Coronary artery (tissue), 2 donors: ENCODE results near the gene MGAT5.

ENCODE experiments used
- DNase-seq: peaks from one replicate; pipeline ENCODE4 v3.0.0-alpha.2; 2017; ENCODE audit warnings: low spot score
- H3K27ac ChIP-seq, 2 donors: fragments of 200-600 bp; sonication (generic); one replicate each; pipeline ENCODE4 v1.5.1; 2016 to 2019
- H3K4me3 ChIP-seq: fragments of 200-600 bp; sonication (generic); 2 replicates; pipeline ENCODE4 v1.5.1; 2016; ENCODE audit warnings: mild to moderate bottlenecking, moderate library complexity
- TF ChIP-seq, protein P1 (sequence below): fragments of 200-600 bp; sonication (generic); IDR thresholded peaks from one replicate; pipeline ENCODE4 v1.5.1; 2019; ENCODE audit warnings: antibody characterized with exemption

The MGAT5 gene

DNA sequence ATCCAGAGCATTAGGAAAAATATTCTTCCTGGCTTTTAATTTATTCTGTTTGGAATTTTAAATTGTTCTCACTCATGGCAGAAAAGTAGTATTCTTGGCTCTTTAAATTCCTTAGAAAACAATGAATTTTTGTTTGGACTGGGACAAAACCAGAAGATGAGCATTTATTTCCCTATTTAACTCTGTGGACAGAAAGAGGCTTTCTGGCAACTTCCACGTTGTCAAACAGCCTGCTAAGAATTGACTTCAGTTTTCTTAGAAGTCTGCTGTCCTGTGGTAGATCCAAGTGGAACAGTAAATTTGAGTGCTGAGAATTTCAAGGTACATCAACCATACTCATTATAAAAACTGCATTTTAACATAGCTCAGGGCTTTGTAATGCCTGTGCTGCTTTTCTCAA is 83.8 kb downstream of the MGAT5 start:
- TF ChIP-seq, protein P1, sequence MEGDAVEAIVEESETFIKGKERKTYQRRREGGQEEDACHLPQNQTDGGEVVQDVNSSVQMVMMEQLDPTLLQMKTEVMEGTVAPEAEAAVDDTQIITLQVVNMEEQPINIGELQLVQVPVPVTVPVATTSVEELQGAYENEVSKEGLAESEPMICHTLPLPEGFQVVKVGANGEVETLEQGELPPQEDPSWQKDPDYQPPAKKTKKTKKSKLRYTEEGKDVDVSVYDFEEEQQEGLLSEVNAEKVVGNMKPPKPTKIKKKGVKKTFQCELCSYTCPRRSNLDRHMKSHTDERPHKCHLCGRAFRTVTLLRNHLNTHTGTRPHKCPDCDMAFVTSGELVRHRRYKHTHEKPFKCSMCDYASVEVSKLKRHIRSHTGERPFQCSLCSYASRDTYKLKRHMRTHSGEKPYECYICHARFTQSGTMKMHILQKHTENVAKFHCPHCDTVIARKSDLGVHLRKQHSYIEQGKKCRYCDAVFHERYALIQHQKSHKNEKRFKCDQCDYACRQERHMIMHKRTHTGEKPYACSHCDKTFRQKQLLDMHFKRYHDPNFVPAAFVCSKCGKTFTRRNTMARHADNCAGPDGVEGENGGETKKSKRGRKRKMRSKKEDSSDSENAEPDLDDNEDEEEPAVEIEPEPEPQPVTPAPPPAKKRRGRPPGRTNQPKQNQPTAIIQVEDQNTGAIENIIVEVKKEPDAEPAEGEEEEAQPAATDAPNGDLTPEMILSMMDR = no peak
- H3K27ac ChIP-seq = peak overlapping the region in 1 of 2 donors; percentile 13
- no peak for DNase-seq
- no peak overlapping the region for H3K4me3 ChIP-seq

DNA sequence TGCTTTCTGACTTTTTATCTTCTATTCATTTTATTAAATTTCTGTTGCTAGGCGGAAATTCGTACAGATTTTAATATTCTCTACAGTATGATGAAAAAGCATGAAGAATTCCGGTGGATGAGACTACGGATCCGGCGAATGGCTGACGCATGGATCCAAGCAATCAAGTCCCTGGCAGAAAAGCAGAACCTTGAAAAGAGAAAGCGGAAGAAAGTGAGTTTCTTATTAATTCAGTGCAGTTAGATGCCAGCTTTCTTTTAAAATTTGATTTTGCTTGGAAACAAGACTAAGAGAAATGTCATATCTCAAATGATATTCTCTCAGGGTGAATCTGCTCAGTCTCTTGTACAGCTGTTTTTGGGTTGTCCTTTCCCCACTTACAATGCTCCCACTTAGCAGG is 84.3 kb downstream of the MGAT5 start:
- DNase-seq = no peak
- Histone ChIP-seq H3K27ac (peak overlapping the region in 1 of 2 donors; percentile 46), H3K4me3 (no peak overlapping the region)
- TF ChIP-seq, protein P1 = no peak

DNA sequence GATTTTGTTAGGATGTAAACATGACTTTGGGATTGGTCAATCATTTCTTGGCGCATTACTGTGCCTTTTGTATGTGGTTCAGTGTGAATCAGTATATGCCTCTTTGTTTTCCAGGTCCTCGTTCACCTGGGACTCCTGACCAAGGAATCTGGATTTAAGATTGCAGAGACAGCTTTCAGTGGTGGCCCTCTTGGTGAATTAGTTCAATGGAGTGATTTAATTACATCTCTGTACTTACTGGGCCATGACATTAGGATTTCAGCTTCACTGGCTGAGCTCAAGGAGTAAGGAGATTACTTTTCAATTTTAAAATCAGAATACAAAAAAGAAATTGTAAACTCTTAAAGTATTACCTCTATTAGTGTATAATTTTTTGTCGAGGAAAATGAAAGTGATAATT is 87.6 kb downstream of the MGAT5 start:
- TF ChIP-seq, protein P1 = no peak
- Histone ChIP-seq H3K27ac (no peak overlapping the region), H3K4me3 (no peak overlapping the region)
- DNase-seq = no peak

- Histone ChIP-seq H3K27ac (no peak overlapping the region), H3K4me3 (no peak overlapping the region)
- DNase-seq = no peak
- TF ChIP-seq, protein P1 = no peak
Measured at GRCh38 chr2:134344954-134345697, 91.3 kb downstream of the MGAT5 start.

GRCh38 chr2:134346141-134346540 is 92.3 kb downstream of the MGAT5 start:
- no peak overlapping the region for H3K27ac ChIP-seq
- DNase-seq = no peak
- TF ChIP-seq, protein P1 = no peak
- no peak overlapping the region for H3K4me3 ChIP-seq

DNA sequence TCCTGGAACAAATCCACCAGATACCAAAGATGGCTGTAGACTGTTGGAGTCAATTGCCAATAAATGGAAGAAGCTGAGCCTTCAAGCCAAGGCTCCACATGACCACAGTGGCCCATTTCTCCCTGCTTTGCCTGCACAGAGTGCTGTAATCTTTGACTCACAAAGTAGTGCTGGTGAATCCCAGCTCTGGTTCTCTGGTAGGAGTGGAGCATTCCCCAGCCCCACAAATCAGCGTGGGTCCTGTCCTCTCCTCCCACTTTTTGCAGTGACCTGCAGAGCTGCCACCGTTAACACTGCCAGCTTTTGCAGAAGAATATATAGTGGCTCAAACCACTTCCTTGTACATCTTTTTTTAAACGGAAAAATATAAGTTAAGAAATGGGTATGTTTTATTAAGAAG is 93.9 kb downstream of the MGAT5 start:
- Histone ChIP-seq H3K4me3 (no peak overlapping the region), H3K27ac (peak overlapping the region; percentile 55 to 60)
- DNase-seq = no peak
- TF ChIP-seq, protein P1 = no peak

DNA sequence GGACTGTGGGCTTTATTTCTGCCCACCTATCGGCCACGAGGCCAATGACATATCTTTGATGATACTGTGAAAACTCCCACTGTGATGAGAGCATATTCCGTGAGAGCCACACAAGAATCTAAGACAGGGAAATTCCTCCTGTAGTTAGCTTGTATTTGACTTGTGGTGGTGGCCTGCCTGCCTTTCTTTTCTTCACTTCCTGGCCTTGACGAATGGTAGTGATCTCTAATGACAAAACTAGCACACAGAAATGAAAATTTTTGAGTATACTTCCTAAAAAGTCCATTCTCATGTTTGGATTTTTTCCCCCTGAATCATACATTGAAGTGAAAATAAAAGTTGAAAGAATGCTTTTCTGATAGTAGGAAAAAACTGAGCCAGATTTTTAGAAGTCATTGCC is 94.4 kb downstream of the MGAT5 start:
- TF ChIP-seq, protein P1 = no peak
- H3K4me3 ChIP-seq = peak overlapping the region; percentile 3

More for the DNA sequence above, 94.4 kb downstream of the MGAT5 start:
- peak overlapping the region; percentile 55 to 60 for H3K27ac ChIP-seq
- DNase-seq = no peak
